HG03565 (cell line): ENCODE measurements around the gene RHOXF2B.
"Not testable (repeated sequence)": the region's sequence is repeated elsewhere in the genome, so short reads cannot be mapped to it uniquely, and the experiment has no call there.

Experiments
- ATAC-seq: cut with Tn5 transposase; IDR thresholded peaks from one replicate; pipeline ENCODE4 v1.9.1; 2021; ENCODE audit warnings: mild to moderate bottlenecking, moderate library complexity; ENCODE audit not compliant: unreplicated experiment

Gene RHOXF2B

DNA sequence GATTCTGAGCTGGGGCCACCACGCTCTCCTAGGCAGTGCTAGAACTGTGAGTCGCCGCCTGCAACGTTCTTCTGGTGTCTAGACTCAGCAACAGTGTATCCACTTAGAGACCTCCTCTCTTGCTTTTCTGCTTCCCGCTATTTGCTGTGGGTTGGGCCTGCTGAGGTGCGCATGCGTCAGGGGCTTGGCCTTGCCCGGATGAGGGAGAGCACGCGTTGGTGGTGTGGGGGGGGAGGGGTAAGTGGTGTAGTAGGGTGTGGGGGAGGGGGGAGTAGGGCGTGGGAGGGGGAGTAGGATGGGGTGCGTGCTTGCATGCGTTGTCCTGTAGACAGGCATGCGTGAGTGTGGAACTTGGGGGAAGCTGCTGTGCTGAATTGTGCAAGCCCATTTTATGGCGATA lies at the start of gene RHOXF2B:
Gene RHOXF2B, minus strand, starts transcription at position 101 of the 400 bp plus-strand sequence. CDS start 138 bp downstream, outside the sequence.
- not testable (repeated sequence) for ATAC-seq

DNA sequence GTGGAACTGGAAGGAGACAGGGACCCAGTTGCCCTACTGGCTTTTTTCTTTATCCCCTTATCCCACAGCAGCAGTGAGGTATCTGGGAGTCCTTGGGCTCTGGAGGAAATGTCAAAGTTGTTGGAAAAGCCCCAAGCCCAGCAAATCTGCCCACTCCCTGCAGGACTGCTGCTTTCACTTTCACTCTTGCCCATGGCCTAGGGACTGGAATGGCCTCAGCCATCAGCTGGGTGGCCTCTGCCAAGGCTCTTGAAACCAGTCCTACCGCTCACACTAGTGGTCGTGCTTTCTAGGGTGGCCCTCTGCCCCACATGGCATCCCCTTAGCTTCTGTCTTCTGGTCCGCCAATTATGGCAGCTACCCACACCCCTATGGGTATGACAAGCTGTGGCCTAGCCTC lies 48.0 kb upstream of the RHOXF2B start:
- no peak for ATAC-seq

GRCh38 chrX:120120223-120120622 lies 42.7 kb upstream of the RHOXF2B start:
- ATAC-seq: no peak

DNA sequence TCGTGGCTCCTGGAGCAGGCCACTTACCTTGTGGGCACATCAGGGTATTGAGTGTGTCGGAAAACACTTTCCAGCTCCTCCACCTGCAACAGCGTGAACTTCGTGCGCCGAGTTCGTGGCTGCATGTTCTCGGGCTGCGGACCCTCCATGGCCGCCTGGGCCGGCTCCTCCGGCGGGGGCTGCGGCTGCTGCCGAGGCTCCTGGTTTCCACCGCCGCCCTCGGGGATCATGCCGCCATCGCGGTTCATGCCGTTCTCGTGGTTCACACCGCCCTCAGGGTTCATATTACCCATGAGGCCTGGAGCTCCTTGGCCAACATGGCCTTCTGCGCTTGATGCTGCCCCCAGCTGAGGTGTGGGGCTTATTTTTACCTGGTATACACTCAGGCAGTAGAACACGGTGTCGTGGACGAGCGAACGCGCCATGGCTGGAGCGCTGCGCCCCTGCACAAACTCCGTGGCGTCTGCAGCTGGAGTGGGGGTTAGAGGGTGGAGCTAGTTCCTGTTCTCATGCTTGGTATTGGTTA lies 38.0 kb upstream of the RHOXF2B start, which contains the start of gene RHOXF1:
Gene RHOXF1, minus strand, starts transcription at position 476 of the 526 bp plus-strand sequence. Its CDS starts 51 bp downstream, at position 425.
- ATAC-seq: no peak

GRCh38 chrX:120111611-120112010 lies 34.1 kb upstream of the RHOXF2B start:
- ATAC-seq: no peak

- no peak for ATAC-seq
Observed at GRCh38 chrX:120109378-120109777, 31.9 kb upstream of the RHOXF2B start.

DNA sequence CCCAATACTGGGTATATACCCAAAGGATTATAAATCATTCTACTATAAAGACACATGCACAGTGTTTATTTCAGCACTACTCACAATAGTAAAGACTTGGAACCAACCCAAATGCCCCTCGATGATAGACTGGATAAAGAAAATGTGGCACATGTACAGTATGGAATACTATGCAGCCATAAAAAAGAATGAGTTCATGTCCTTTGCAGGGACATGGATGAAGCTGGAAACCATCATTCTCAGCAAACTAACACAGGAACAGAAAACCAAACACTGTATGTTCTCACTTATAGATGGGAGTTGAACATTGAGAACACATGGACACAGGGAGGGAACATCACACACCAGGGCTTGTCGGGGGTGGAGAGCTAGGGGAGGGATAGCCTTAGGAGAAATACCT lies 27.2 kb upstream of the RHOXF2B start:
- not testable (repeated sequence) for ATAC-seq

GRCh38 chrX:120101057-120101456 lies 23.6 kb upstream of the RHOXF2B start:
- not testable (repeated sequence) for ATAC-seq

- ATAC-seq: no peak
Observed at GRCh38 chrX:120090208-120090607, 12.7 kb upstream of the RHOXF2B start.

DNA sequence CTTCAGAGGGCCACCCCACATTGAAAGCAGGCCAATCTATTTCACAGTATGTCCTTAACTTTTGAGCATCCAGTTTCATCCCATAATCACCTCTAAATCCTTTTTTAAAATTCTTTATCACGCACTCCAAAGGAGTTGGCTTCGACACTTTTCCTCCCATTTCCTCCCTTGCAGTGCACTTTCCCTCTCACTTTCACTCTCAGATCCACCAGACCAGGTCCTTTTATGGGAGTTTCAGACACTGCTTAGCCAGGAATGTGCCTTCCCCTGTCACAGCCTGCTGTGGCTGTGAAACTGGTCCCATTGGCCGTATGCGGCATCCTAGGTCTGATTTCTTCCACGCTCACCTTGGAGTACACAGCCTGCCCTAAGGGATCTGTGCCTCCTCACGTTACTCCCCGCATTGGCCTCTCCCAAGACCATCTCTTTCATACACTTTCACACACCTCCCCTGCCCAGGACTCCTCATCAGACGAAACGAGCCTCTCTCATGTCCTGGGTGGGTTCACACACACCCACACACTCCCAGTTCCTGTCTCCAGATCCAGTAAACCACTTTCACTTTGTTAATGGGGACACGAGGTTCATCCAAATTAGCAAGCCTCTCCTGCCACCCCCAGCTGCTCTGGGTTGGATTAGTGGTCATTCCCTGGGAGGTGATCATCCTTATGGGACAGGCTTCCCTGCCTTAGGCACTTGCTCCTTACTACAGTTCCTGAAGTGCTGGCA lies 10.0 kb upstream of the RHOXF2B start:
- no peak for ATAC-seq

DNA sequence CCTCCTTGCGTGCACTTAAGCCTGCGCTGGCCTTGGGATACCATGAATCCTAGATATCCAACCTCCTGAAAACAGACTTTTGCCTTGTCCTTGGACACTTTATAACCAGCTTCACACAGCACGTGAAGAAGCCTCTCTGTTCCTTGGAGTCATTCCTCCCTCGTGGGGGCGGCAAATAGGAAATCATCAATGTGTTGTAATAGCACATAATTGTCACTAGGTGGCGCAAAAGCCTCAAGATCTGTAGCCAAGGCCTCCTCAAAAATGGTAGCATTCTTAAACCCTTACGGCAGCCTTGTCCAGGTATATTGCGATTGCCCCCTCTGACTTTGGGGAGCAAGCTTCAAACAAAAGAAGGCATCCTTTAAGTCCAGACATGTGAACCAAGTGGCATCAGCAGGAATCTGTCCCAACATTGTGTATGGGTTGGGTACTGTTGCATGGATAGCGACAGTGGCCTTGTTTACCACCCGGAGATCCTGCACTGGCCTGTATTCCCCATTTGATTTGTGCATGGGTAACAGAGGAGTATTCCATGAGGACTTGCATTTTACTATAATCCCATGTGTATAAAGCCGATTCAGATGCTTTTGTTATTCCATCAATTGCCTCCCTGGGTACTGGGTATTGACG lies 8.2 kb upstream of the RHOXF2B start:
- not testable (repeated sequence) for ATAC-seq

GRCh38 chrX:120066169-120066568 lies 11.3 kb downstream of the RHOXF2B start:
- not testable (repeated sequence) for ATAC-seq

- ATAC-seq: not testable (repeated sequence)
Observed at GRCh38 chrX:120042712-120043111, 34.8 kb downstream of the RHOXF2B start.

DNA sequence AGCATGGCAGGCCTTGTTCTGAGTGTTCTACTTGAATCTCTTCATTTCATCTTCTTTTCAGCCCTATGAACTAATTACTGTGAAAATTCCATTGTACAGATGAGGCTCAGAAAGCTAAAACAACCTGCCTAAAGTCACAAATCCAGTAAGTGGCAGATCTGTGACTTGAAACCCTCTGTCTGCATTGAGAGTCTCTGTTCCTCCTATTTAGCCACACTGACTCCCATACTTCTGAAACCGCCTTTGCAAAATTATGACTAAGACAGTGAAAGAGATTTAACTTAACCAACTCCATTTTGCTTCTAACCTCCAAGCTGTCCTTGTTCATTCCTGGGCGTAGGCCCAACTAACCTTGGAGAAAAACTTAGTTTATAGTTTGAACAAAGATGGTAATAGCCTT lies 35.2 kb downstream of the RHOXF2B start:
- peak; percentile 65 for ATAC-seq

DNA sequence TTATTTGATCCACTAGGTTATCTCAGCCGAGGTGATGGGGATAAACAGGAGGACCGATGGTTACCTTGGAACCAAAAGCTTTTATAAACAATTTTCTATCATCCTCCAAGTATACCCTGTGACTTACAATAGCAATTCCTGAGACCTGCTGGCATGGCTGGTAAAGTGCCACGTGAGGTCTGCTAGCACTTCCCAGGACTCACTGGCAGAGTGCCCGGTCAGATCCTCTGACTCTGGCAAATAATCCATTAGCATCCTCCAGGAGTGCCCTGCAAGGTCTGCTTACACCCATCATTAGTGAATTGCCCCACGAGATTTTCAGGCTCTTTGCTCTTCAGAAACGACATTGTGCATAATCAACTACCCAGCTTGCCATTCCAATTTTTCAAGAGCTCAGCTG lies 37.3 kb downstream of the RHOXF2B start:
- ATAC-seq: not testable (repeated sequence)

DNA sequence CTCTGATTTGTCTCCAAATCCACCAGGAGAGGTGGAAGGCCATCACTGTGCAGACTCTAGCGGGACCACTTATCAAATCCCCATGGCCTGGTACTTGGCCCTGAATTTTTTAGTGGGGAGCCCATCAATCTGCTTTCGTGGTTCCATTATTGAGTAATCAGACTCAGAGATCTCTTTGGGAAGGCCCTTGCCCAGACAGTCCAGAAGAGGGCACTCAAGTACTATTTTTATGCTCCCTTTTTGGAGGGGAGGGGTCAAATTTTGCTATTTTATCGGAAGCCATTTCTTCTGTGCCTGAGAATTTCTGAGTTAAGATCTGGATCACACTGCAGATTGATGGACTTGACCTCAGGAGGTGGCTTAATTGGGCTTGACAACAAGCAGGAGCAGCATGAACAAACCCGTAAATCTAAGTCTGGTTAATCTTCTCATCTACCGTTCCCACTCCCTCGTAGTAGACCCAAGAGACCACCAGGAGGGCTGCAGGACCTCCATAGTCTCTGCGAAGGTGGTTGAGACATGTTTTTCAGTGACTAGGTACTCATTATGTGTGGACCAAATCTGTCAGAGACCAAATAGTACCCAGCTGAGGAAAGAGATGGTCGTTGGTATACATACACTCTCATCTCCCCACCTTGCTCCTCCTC lies 38.3 kb downstream of the RHOXF2B start:
- not testable (repeated sequence) for ATAC-seq

GRCh38 chrX:120036704-120037103 lies 40.8 kb downstream of the RHOXF2B start:
- ATAC-seq: no peak

GRCh38 chrX:120035522-120036309 lies 41.8 kb downstream of the RHOXF2B start:
- ATAC-seq: peak; percentile 73

DNA sequence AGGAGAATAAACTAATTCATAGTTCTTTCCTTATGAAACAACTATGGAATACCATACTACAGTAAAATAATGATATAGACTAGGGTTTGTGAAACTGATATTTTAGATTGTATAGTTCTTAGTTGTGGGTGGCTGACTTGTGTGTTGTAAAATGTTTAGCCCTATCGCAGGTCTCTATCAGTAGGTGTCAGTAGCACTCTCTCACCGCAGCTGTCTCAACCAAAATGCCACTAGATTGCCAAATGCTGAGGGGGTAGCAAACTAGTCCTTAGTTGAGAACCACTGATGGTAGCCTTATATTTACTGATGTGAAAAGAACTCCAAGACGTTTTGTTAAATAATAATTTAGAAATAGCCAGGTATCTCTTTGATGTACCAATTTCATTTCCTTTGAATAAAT lies 48.1 kb downstream of the RHOXF2B start:
- no peak for ATAC-seq

DNA sequence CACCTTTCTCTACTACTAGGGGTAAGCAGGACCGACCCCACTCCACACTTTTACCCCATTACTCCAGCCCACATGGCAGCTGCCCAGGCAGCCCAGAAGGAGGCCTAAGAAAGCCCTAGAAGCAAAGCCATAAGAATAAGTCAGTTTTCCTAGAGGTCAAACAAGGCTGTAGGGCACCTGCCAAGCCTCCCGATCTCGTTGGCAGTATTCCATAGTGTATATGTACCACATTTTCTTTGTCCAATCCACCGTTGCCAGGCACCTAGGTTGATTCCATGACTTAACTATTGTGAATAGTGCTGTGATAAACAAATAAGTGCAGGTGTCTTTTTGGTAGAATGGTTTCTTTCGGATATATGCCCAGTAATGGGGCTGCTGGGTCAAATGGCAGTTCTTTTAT lies 54.2 kb downstream of the RHOXF2B start:
- ATAC-seq: no peak

DNA sequence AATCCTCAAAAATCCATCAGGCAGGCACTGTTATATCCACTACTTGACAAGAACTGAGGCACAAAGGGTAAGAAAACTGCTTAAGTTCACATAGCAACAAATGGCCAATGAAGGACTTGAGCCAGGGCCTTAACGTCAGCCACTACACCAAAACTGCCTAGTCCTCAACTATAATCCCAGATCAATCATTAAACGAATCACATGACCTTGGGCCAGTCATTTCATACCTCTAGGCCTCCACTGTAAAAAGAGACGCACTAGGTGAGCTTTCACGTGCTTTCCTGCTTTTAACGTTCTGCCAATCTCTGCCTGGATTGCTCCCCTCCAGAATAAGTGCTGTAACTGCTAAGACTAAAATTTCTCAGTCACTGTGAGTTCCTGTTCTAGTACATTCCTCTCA lies 54.7 kb downstream of the RHOXF2B start:
- ATAC-seq: no peak
